ENCODE results near the gene SUPV3L1. TPM values are rescaled to one million over a fixed set of nuclear protein-coding genes. Genes with fewer than 3 reads are reported as not detected.
A peak's percentile ranks its signal among the peaks of the same experiment; 100 is the strongest.

Gene SUPV3L1
- total RNA-seq, 1 experiment from 2014 or later, result 47.8 TPM

DNA sequence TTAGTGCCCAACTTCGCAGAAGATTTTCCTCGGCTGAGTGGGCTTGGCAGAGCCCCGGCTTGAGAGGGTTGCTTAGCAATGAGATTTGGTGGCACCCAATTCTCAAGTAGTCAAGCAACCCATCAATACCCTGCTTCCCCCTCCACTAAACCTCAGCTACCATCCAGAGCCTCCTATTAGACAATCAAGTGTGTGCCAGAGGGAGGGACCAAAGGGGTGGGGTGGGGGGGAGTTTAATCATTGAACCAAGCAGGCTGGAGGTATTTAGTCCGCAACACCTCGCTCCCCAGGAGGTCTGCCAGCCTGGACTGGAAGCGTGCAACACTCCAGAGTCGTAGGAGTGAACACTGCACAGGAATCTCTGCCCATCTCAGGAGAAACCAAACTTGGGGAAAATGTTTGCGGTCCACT lies 40.0 kb downstream of the SUPV3L1 start, which contains the start of gene HKDC1:
Gene HKDC1 (plus strand): TSS at position 292 of the 411 bp plus-strand sequence. CDS start 104 bp downstream, at position 396.
- DNase-seq, result peak; percentile 84
- CTCF ChIA-PET, result interaction anchor here (0.6 to 1.1 kb wide), 4 partner anchors 8 to 142 kb away, joined by 3 to 5 read pairs (median 3); no protein-coding TSS in a partner anchor
- peak within 1 kb of the TSS; percentile 88 for H3K4me3 Mint-ChIP-seq (ENCODE audit: low read depth, unreplicated experiment)
- TF ChIP-seq, protein P1, sequence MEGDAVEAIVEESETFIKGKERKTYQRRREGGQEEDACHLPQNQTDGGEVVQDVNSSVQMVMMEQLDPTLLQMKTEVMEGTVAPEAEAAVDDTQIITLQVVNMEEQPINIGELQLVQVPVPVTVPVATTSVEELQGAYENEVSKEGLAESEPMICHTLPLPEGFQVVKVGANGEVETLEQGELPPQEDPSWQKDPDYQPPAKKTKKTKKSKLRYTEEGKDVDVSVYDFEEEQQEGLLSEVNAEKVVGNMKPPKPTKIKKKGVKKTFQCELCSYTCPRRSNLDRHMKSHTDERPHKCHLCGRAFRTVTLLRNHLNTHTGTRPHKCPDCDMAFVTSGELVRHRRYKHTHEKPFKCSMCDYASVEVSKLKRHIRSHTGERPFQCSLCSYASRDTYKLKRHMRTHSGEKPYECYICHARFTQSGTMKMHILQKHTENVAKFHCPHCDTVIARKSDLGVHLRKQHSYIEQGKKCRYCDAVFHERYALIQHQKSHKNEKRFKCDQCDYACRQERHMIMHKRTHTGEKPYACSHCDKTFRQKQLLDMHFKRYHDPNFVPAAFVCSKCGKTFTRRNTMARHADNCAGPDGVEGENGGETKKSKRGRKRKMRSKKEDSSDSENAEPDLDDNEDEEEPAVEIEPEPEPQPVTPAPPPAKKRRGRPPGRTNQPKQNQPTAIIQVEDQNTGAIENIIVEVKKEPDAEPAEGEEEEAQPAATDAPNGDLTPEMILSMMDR (IDR thresholded peaks at IDR 0.05; ENCODE audit: unreplicated experiment), result no peak
- H3K27me3 Mint-ChIP-seq (ENCODE audit: unreplicated experiment), result no peaks in the 10 kb centered on the region
- peak within 1 kb of the TSS; percentile 92 for H3K27ac Mint-ChIP-seq (ENCODE audit: unreplicated experiment)
- H3K9me3 Mint-ChIP-seq (ENCODE audit: low read depth, unreplicated experiment), result no peaks in the 10 kb centered on the region
- H3K36me3 Mint-ChIP-seq (ENCODE audit: insufficient read depth, unreplicated experiment), result peaks cover 78% of the 10 kb centered on the region
- no TSS peak for BruUV-seq (replicated peaks)
- peaks cover 35% of the 10 kb centered on the region for H3K4me1 Mint-ChIP-seq (ENCODE audit: low read depth, unreplicated experiment)
- intact Hi-C loops (cut with micrococcal nuclease; ENCODE audit: unreplicated experiment), result loop anchor here (1.0 to 2.0 kb wide), 2 partner anchors 40 to 95 kb away; partner anchors contain the start of genes SUPV3L1 and VPS26A

DNA sequence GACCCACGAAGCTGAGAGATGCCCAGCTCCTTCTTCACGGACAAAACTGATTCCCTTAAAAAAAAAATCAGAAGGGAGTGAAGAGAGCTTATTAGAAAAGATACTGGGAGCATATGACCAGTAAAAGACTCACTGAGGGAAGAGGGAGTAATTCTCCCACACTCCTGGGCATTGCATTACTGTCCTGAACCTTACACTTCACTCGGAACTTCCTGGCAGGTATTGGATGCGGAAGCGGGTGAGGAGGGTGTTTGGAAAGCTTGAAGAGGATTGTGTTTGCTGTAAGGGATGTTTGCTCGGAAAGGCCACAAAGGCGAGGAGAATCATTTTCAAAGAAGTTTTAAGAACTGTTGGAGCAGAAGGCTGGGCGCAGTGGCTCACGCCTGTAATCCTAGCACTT lies 40.5 kb downstream of the SUPV3L1 start:
- Mint-ChIP-seq H3K9me3 (ENCODE audit: low read depth, unreplicated experiment) (no peaks in the 10 kb centered on the region), H3K36me3 (ENCODE audit: insufficient read depth, unreplicated experiment) (peaks cover 83% of the 10 kb centered on the region), H3K27me3 (ENCODE audit: unreplicated experiment) (no peaks in the 10 kb centered on the region), H3K4me3 (ENCODE audit: low read depth, unreplicated experiment) (peak overlapping the region; percentile 88), H3K27ac (ENCODE audit: unreplicated experiment) (peak overlapping the region; percentile 92), H3K4me1 (ENCODE audit: low read depth, unreplicated experiment) (peaks cover 35% of the 10 kb centered on the region)
- intact Hi-C loops (cut with micrococcal nuclease; ENCODE audit: unreplicated experiment), result loop anchor here (1.0 to 2.0 kb wide), 2 partner anchors 40 to 96 kb away; partner anchors contain the start of genes SUPV3L1 and VPS26A
- CTCF ChIA-PET, result interaction anchor here (0.8 to 1.1 kb wide), 3 partner anchors 9 to 142 kb away, joined by 3 to 5 read pairs (median 3); no protein-coding TSS in a partner anchor
- BruUV-seq (replicated peaks), result TSS peak; percentile 77
- peak; percentile 33 for DNase-seq
- TF ChIP-seq, protein P1 (IDR thresholded peaks at IDR 0.05; ENCODE audit: unreplicated experiment), result no peak

DNA sequence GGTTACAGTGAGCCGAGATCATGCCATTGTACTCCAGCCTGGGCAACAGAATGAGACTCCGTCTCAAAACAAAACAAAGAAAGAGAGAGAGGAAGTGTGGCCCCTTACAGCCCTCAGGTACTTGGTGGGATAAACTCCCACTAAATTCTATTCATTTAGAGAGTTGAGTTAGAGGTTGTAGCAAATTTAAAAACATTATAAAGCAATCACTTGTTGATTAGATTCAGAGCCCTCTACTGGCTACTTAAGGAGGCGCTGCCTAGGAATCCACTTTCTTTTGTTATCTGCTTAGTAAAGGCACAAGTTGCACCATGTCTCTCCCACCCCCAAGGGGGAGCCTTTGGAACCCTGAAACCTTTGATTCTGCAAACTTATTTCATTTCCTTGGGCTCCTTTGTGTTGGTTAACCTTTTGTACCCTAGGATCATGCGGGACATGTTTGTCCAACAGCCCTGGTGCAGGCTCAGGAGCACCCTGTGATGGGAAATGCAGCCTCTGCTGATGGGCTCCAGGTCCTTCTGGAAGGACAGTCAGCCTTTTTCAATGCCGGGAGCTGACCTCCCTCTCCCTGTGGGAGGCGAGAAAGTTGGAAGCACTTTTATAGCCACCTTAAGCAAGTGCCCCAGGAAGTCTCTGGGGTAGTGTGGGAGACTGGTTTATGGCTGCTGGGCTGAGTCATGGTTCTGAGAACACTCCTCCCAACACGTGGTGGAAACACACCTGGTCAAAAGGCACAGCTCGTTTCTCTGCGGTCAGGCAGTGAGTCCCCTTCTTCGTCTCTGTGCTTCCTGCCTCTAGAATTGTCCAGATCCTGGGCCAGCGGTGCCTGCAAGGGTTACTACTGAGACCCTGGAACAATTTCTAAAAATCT lies 42.4 kb downstream of the SUPV3L1 start:
- H3K27ac Mint-ChIP-seq (ENCODE audit: unreplicated experiment), result peak overlapping the region; percentile 92
- TSS peak; percentile 86 for BruUV-seq (replicated peaks)
- intact Hi-C loops (cut with micrococcal nuclease; ENCODE audit: unreplicated experiment), result no loop called here
- DNase-seq, result peak; percentile 86
- CTCF ChIA-PET, result interaction anchor here (0.5 to 1.0 kb wide), 5 partner anchors 11 to 168 kb away, joined by 3 to 9 read pairs (median 4); no protein-coding TSS in a partner anchor
- H3K27me3 Mint-ChIP-seq (ENCODE audit: unreplicated experiment), result no peaks in the 10 kb centered on the region
- H3K4me1 Mint-ChIP-seq (ENCODE audit: low read depth, unreplicated experiment), result peaks cover 28% of the 10 kb centered on the region
- peaks cover 92% of the 10 kb centered on the region for H3K36me3 Mint-ChIP-seq (ENCODE audit: insufficient read depth, unreplicated experiment)
- peak overlapping the region; percentile 88 for H3K4me3 Mint-ChIP-seq (ENCODE audit: low read depth, unreplicated experiment)
- no peaks in the 10 kb centered on the region for H3K9me3 Mint-ChIP-seq (ENCODE audit: low read depth, unreplicated experiment)
- TF ChIP-seq, protein P1 (IDR thresholded peaks at IDR 0.05; ENCODE audit: unreplicated experiment), result peak; percentile 82

DNA sequence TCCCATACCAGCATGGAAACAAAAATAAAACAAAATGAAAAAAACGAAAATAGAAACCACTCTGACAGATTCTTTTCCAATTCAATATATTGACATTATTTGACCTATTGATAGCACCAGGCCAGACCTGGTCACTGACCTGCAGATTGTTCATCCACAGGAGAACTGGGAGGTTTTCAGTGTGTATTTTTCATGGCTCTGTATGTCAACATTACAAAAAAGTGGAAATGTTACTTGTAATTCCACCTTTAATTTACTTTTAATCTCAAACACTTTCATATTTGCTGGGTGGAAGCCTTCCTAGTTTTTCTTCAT lies 43.0 kb downstream of the SUPV3L1 start:
- Mint-ChIP-seq H3K4me3 (ENCODE audit: low read depth, unreplicated experiment) (peak overlapping the region; percentile 88), H3K27me3 (ENCODE audit: unreplicated experiment) (no peaks in the 10 kb centered on the region), H3K4me1 (ENCODE audit: low read depth, unreplicated experiment) (peaks cover 34% of the 10 kb centered on the region), H3K36me3 (ENCODE audit: insufficient read depth, unreplicated experiment) (peaks cover 90% of the 10 kb centered on the region), H3K27ac (ENCODE audit: unreplicated experiment) (peak overlapping the region; percentile 92), H3K9me3 (ENCODE audit: low read depth, unreplicated experiment) (no peaks in the 10 kb centered on the region)
- no peak for DNase-seq
- TF ChIP-seq, protein P1 (IDR thresholded peaks at IDR 0.05; ENCODE audit: unreplicated experiment), result no peak
- no TSS peak for BruUV-seq (replicated peaks)
- CTCF ChIA-PET, result interaction anchor here (0.6 to 1.0 kb wide), 4 partner anchors 12 to 167 kb away, joined by 3 to 9 read pairs (median 6); no protein-coding TSS in a partner anchor
- intact Hi-C loops (cut with micrococcal nuclease; ENCODE audit: unreplicated experiment), result no loop called here

Data from Calu3 (cell line).